ENCODE results near the gene HNRNPA3.

Gene HNRNPA3

DNA sequence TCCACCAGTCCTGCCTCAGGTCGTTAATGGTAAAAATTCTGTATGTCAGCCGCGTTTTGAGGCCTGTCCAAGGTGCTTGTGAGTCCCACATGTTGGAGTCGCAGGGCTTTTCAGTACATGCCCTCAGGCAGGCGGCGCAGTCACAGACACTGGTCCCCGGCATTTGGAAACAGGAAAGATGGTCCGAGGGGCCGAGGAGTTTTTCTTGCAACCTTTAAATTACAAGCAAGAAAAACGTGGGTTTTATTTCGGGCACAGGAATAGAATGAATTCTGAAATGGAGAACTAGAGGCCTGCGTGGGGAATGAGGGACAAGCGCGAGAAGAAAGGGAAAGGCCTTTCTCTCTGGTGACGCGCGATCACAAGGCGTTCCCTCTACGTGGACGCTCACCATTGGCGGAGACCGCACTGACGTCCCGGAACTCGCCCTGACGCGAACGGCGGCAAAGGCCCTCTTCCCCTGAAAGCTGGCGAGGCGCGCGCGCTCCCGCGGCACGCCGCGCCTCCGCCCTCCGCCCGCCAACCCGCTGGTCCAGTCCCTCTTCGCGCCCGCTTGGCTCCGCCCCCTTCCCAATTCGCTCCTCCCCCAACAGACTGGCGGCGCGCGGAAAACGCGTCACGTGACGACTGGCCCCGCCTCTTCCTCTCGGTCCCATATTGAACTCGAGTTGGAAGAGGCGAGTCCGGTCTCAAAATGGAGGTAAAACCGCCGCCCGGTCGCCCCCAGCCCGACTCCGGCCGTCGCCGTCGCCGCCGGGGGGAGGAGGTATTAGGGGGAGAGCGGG is at the start of gene HNRNPA3:
Gene HNRNPA3 (plus strand): TSS at position 689 of the 785 bp plus-strand sequence. CDS start 6 bp downstream, at position 695.
- no peaks in the 10 kb centered on the region for H3K9me3 ChIP-seq
- peaks cover 22 to 25% (median 23%) of the 10 kb centered on the region in 3 donors for H3K36me3 ChIP-seq
- H3K27me3 ChIP-seq: no peaks in the 10 kb centered on the region
- DNase-seq: peak; percentile 98 to 100
- TF ChIP-seq, protein P1, sequence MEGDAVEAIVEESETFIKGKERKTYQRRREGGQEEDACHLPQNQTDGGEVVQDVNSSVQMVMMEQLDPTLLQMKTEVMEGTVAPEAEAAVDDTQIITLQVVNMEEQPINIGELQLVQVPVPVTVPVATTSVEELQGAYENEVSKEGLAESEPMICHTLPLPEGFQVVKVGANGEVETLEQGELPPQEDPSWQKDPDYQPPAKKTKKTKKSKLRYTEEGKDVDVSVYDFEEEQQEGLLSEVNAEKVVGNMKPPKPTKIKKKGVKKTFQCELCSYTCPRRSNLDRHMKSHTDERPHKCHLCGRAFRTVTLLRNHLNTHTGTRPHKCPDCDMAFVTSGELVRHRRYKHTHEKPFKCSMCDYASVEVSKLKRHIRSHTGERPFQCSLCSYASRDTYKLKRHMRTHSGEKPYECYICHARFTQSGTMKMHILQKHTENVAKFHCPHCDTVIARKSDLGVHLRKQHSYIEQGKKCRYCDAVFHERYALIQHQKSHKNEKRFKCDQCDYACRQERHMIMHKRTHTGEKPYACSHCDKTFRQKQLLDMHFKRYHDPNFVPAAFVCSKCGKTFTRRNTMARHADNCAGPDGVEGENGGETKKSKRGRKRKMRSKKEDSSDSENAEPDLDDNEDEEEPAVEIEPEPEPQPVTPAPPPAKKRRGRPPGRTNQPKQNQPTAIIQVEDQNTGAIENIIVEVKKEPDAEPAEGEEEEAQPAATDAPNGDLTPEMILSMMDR (IDR thresholded peaks at IDR 0.05): peak in 1 of 2 experiments; percentile 24
- intact Hi-C loops (cut with DNase I; ENCODE audit: low total_unique reads): loop anchor here (2.0 to 5.0 kb wide), 2 partner anchors 45 to 53 kb away; partner anchors contain the start of gene NFE2L2
- H3K4me1 ChIP-seq: peaks cover 0 to 45% (median 32%) of the 10 kb centered on the region in 4 donors
- peak within 1 kb of the TSS; percentile 76 to 90 for H3K4me3 ChIP-seq
- peak within 1 kb of the TSS; percentile 97 to 98 for H3K27ac ChIP-seq

DNA sequence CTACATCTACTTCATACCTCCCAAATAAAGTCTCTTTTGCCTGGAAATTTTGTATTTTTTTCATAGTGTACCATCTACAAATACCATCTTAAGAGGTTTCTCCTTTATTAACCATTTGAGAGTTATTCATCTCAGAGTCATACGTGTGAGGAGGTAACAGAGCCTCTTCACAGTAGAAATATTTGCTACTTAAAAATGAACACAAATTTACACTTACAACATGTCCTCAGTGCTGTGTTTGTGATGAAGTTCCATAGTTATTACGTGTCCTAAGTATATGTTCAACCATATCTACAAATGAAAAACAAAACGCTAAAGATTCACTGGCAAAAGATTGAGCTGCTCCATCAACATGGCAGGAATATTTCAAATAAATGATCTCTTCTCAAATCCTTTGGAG is 48.5 kb upstream of the HNRNPA3 start:
- DNase-seq: no peak
- peak overlapping the region; percentile 87 to 88 for H3K27ac ChIP-seq
- no peaks in the 10 kb centered on the region for H3K27me3 ChIP-seq
- H3K9me3 ChIP-seq: no peaks in the 10 kb centered on the region
- TF ChIP-seq, protein P1 (IDR thresholded peaks at IDR 0.05): no peak
- H3K4me1 ChIP-seq: peaks cover 0 to 26% (median 13%) of the 10 kb centered on the region in 4 donors
- H3K4me3 ChIP-seq: peak overlapping the region; percentile 45 to 50
- intact Hi-C loops (cut with DNase I; ENCODE audit: low total_unique reads): loop anchor here (2.0 to 10.0 kb wide), 3 partner anchors 169 to 451 kb away; a partner anchor contains a TSS
- H3K36me3 ChIP-seq: no peaks in the 10 kb centered on the region

DNA sequence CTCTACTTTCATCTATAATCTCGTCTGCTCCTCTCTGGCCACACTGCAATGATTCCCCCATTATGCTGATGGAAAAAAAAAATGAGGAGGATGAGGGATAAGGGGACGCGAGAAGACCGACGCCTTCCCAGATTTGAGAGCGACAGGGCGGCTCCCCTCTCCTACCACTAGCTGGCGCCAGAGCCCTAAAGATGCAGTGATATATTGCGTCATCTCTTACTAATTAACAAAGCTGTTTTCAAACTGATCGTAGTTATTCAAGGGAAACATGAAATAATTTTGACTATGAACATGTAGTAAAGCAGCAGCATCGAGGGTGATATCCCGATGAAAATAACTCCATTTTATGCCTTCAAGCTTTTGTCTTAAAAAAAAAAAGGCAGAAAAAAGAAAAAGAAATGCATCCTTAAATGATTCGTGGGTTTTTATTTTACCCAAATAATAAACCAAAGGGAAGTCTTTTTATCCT is 48.0 kb upstream of the HNRNPA3 start:
- TF ChIP-seq, protein P1 (IDR thresholded peaks at IDR 0.05): peak; percentile 99 to 100
- Histone ChIP-seq H3K27me3 (no peaks in the 10 kb centered on the region), H3K27ac (peak overlapping the region; percentile 87 to 88), H3K4me3 (peak overlapping the region; percentile 45 to 50), H3K9me3 (no peaks in the 10 kb centered on the region), H3K4me1 (peaks cover 0 to 26% (median 13%) of the 10 kb centered on the region in 4 donors), H3K36me3 (no peaks in the 10 kb centered on the region)
- intact Hi-C loops (cut with DNase I; ENCODE audit: low total_unique reads): loop anchor here (2.0 to 10.0 kb wide), 5 partner anchors 48 to 450 kb away; partner anchors contain the start of genes HNRNPA3 and NFE2L2
- DNase-seq: peak; percentile 83 to 89

DNA sequence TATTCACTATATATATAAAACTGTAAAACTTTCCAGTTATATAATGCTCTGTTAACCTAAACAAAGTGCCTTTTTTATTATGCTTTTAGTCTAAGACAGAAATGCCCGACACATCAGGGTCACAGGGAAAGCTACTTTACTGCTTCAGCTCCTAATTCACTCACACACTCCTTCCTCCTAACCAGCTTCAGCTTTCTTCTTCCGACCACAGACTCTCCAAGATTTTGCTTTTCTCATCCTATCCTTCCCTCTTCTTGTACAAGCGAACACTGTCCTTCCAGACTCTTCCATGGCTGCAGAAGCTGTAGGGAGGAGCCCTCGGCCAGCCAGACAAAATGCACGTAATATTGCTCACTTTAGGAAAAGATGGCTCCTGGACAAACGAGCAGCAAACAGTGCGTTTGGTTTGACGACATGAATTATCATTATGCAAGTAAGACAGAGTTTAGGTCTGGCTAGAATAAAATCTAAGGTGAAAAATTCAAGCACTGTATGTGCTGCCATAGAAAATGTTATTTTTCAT is 47.5 kb upstream of the HNRNPA3 start:
- intact Hi-C loops (cut with DNase I; ENCODE audit: low total_unique reads): loop anchor here (2.0 to 10.0 kb wide), 4 partner anchors 47 to 450 kb away; partner anchors contain the start of genes HNRNPA3 and NFE2L2
- DNase-seq: peak; percentile 51 to 77
- Histone ChIP-seq H3K4me3 (peak overlapping the region; percentile 45 to 50), H3K9me3 (no peaks in the 10 kb centered on the region), H3K27ac (peak overlapping the region; percentile 87 to 88), H3K4me1 (peaks cover 0 to 27% (median 15%) of the 10 kb centered on the region in 4 donors), H3K27me3 (no peaks in the 10 kb centered on the region), H3K36me3 (no peaks in the 10 kb centered on the region)
- TF ChIP-seq, protein P1 (IDR thresholded peaks at IDR 0.05): no peak

Measured in tibial artery (tissue), 4 donors.